Measurements from ENCODE around the gene DVL1. TPM values are rescaled to one million over a fixed set of nuclear protein-coding genes. Genes with fewer than 3 reads are reported as not detected.

DVL1 gene
- total and polyA plus RNA-seq, 9 of the 15 experiments (the other 6 are each of a cell fraction or from before 2014, with no cell fraction given) = 0.62 to 135 (median 24.3) TPM

- 0 out of 2 replicates have a peak, but pooled peaks have one; percentile 49 for TF ChIP-seq RFX5 (IDR thresholded peaks at IDR 0.05; ENCODE audit: low read depth, low read length)
- peak; percentile 80; the same call in 1 of the 2 replicates for TF ChIP-seq ELF4 (CRISPR knock-in tag; IDR thresholded peaks at IDR 0.05)
- TF ChIP-seq RBM22 (IDR thresholded peaks at IDR 0.05; ENCODE audit: low read depth, low read length, poor library complexity, severe bottlenecking) = peak; percentile 96
- TF ChIP-seq ZEB2 (IDR thresholded peaks at IDR 0.05) = peak; percentile 100
- TF ChIP-seq KAT7 (CRISPR knock-in tag; IDR thresholded peaks at IDR 0.05; ENCODE audit: borderline replicate concordance) = peak; percentile 99; the same call in 1 of the 2 replicates
- no peak for TF ChIP-seq ZNF449 (CRISPR knock-in tag; IDR thresholded peaks at IDR 0.05)
- peak; percentile 96 for TF ChIP-seq FUS (optimal IDR thresholded peaks at IDR 0.05; ENCODE audit: low read depth, low read length)
- TF ChIP-seq POLR2B (IDR thresholded peaks at IDR 0.05; ENCODE audit: low read depth, partially characterized antibody) = peak; percentile 7
- no peak for TF ChIP-seq HSF4 (CRISPR knock-in tag; IDR thresholded peaks at IDR 0.05; ENCODE audit: borderline replicate concordance)
- no peak for TF ChIP-seq HNRNPUL1 (IDR thresholded peaks at IDR 0.05; ENCODE audit: low read length)
- TF ChIP-seq ZFP1 (CRISPR knock-in tag; IDR thresholded peaks at IDR 0.05) = no peak
- TF ChIP-seq RBM17 (IDR thresholded peaks at IDR 0.05; ENCODE audit: borderline replicate concordance, low read depth, low read length) = no peak
- 0 out of 2 replicates have a peak, but pooled peaks have one; percentile 67 for TF ChIP-seq PTBP1 (IDR thresholded peaks at IDR 0.05; ENCODE audit: low read depth, low read length)
- TF ChIP-seq HDAC2 (IDR thresholded peaks at IDR 0.05) = no peak; the same call in 1 of the 2 replicates
- peak; percentile 99 for TF ChIP-seq HDAC3 (IDR thresholded peaks at IDR 0.05; ENCODE audit: borderline replicate concordance, partially characterized antibody)
- TF ChIP-seq ARID4B (CRISPR knock-in tag; IDR thresholded peaks at IDR 0.05) = peak; percentile 94
- TF ChIP-seq PATZ1 (CRISPR knock-in tag; IDR thresholded peaks at IDR 0.05; ENCODE audit: borderline replicate concordance) = no peak
- no peak for TF ChIP-seq DDX20 (tag; IDR thresholded peaks at IDR 0.05; ENCODE audit: low read depth)
- TF ChIP-seq SRF (CRISPR knock-in tag; IDR thresholded peaks at IDR 0.05) = peak in 1 of 2 experiments; percentile 87; a peak in 2 of 4 replicates
- TF ChIP-seq PYGO2 (tag; IDR thresholded peaks at IDR 0.05) = no peak; the same call in 1 of the 2 replicates
- peak; percentile 99 for TF ChIP-seq C11orf30 (IDR thresholded peaks at IDR 0.05; ENCODE audit: low read depth)
Measured at GRCh38 chr1:1374929-1375662, 25.9 kb upstream of the DVL1 start, which contains the start of gene AURKAIP1 (continued).
